NCI-H1048 (cell line): ENCODE results near the gene TRMT10B.
A peak's percentile ranks its signal among the peaks of the same experiment; 100 is the strongest.
"Not testable (repeated sequence)": the region's sequence is repeated elsewhere in the genome, so short reads cannot be mapped to it uniquely, and the experiment has no call there.

Source experiments
- DNase-seq: peaks from one replicate; lab custom pipeline; 2025; lab: John Stamatoyannopoulos, UW

TRMT10B gene

GRCh38 chr9:37800631-37801286, 47.2 kb downstream of the TRMT10B start, which contains the start of gene DCAF10:
Gene DCAF10, plus strand, starts transcription at chr9:37800797. Its CDS starts 70 bp downstream, at chr9:37800867.
- DNase-seq = peak; percentile 32

- no peak for DNase-seq
These were observed 47.8 kb downstream of the TRMT10B start for GRCh38 chr9:37801287-37801850.

- no peak for DNase-seq
These were observed 48.5 kb downstream of the TRMT10B start for GRCh38 chr9:37801959-37802711.

- DNase-seq = no peak
These were observed 52.7 kb downstream of the TRMT10B start for GRCh38 chr9:37806271-37806670.

GRCh38 chr9:37809676-37810075, 56.1 kb downstream of the TRMT10B start:
- DNase-seq = not testable (repeated sequence)

- no peak for DNase-seq
These were observed 58.4 kb downstream of the TRMT10B start for GRCh38 chr9:37811906-37812476.

GRCh38 chr9:37812773-37813379, 59.3 kb downstream of the TRMT10B start:
- DNase-seq = no peak

GRCh38 chr9:37818849-37819248, 65.2 kb downstream of the TRMT10B start:
- DNase-seq = no peak

- no peak for DNase-seq
These were observed 66.5 kb downstream of the TRMT10B start for GRCh38 chr9:37820142-37820541.

- DNase-seq = not testable (repeated sequence)
These were observed 71.6 kb downstream of the TRMT10B start for GRCh38 chr9:37825174-37825573.

- no peak for DNase-seq
These were observed 74.0 kb downstream of the TRMT10B start for GRCh38 chr9:37827483-37828165.
